ENCODE data around the gene TSR1. TPM values are rescaled to one million over a fixed set of nuclear protein-coding genes. Genes with fewer than 3 reads are reported as not detected.

Gene TSR1
- polyA plus RNA-seq, 3 donors: 8.1 to 10.8 (median 9.3) TPM

DNA sequence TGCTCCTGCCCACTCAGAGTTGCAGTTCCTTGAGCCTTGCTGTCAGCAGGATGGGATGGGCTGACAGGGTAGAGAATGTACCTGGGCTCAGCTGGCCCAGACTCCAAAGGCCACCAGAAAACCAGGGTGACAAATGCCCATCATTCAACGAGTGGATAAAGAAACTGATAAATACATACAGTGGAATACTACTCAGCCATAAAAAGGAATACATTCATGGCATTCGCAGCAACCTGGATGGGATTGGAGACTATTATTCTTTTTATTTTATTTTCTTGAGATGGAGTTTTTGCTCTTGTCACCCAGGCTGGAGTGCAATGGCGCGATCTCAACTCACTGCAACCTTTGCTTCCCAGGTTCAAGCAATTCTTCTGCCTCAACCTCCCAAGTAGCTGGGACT is 21.0 kb upstream of the TSR1 start:
- H3K27me3 Mint-ChIP-seq (ENCODE audit: low read depth in 3 of 3): peaks cover 0 to 4% (median 1%) of the 10 kb centered on the region in 3 donors
- 100% methylated on average over 2 of the region's 4 CpGs for WGBS (ENCODE audit: insufficient coverage)
- Histone ChIP-seq H3K4me3 (replicated peaks in 1 of 3; ENCODE audit: low read depth in 2 of 3, low read length in 3 of 3) (no peak overlapping the region), H3K79me2 (ENCODE audit: insufficient read depth, low read length) (no peaks in the 10 kb centered on the region), H3K27me3 (ENCODE audit: control insufficient read depth in 2 of 2, insufficient read depth in 2 of 2, low read length in 2 of 2) (no peaks in the 10 kb centered on the region), H2AFZ (ENCODE audit: insufficient read depth, low read depth, low read length, poor library complexity, severe bottlenecking) (no peak overlapping the region), H3K27ac (ENCODE audit: low read depth in 1 of 2, low read length in 2 of 2) (no peak overlapping the region), H4K20me1 (ENCODE audit: insufficient read depth, low read length) (no peaks in the 10 kb centered on the region), H3K9me3 (replicated peaks in 1 of 2; ENCODE audit: control insufficient read depth in 1 of 2, insufficient read depth in 1 of 2, low read length in 2 of 2) (no peaks in the 10 kb centered on the region), H3K4me1 (ENCODE audit: control insufficient read depth in 1 of 2, insufficient read depth in 2 of 2, low read length in 2 of 2) (no peaks in the 10 kb centered on the region), H3K4me2 (replicated peaks; ENCODE audit: extremely low read depth, low read length, poor library complexity, severe bottlenecking) (no peak overlapping the region), H3K9ac (ENCODE audit: insufficient read depth, low read length, poor library complexity, severe bottlenecking) (no peak overlapping the region), H3K36me3 (replicated peaks in 1 of 2; ENCODE audit: control insufficient read depth in 1 of 2, insufficient read depth in 2 of 2, low read length in 2 of 2) (no peaks in the 10 kb centered on the region)
- no peak overlapping the region for H3K4me3 Mint-ChIP-seq
- H3K27ac Mint-ChIP-seq: no peak overlapping the region
- no peak for DNase-seq
- intact Hi-C loops (cut with micrococcal nuclease): no loop called here
- H3K36me3 Mint-ChIP-seq: peaks cover 3 to 13% of the 10 kb centered on the region in 2 donors
- peaks cover 0 to 3% (median 0%) of the 10 kb centered on the region in 7 donors for H3K9me3 Mint-ChIP-seq
- TF ChIP-seq, protein P1, sequence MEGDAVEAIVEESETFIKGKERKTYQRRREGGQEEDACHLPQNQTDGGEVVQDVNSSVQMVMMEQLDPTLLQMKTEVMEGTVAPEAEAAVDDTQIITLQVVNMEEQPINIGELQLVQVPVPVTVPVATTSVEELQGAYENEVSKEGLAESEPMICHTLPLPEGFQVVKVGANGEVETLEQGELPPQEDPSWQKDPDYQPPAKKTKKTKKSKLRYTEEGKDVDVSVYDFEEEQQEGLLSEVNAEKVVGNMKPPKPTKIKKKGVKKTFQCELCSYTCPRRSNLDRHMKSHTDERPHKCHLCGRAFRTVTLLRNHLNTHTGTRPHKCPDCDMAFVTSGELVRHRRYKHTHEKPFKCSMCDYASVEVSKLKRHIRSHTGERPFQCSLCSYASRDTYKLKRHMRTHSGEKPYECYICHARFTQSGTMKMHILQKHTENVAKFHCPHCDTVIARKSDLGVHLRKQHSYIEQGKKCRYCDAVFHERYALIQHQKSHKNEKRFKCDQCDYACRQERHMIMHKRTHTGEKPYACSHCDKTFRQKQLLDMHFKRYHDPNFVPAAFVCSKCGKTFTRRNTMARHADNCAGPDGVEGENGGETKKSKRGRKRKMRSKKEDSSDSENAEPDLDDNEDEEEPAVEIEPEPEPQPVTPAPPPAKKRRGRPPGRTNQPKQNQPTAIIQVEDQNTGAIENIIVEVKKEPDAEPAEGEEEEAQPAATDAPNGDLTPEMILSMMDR (IDR thresholded peaks at IDR 0.05): no peak
- H3K4me1 Mint-ChIP-seq: no peaks in the 10 kb centered on the region

DNA sequence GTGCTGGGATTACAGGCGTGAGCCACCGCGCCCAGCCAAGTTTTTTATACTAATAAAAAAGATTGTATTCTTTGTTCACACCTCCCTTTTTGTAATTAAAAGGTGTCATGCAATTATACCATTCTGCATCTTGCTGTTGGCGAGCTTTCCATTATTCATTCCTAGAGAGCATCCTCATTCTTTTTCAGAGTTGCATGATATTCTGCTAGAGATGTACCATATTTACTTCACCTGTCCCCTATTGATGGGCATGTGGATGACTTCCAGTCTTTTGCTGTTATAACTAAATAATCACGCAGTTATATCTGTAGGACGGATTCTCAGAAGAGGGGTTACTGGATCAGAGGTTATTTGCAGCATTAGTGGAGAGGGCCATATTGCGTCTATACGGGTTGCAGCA is 18.1 kb upstream of the TSR1 start:
- no peak overlapping the region for H3K27ac Mint-ChIP-seq
- peaks cover 0 to 3% (median 1%) of the 10 kb centered on the region in 3 donors for H3K27me3 Mint-ChIP-seq (ENCODE audit: low read depth in 3 of 3)
- no peaks in the 10 kb centered on the region for H3K9me3 ChIP-seq (replicated peaks in 1 of 2; ENCODE audit: control insufficient read depth in 1 of 2, insufficient read depth in 1 of 2, low read length in 2 of 2)
- H3K9ac ChIP-seq (ENCODE audit: insufficient read depth, low read length, poor library complexity, severe bottlenecking): no peak overlapping the region
- H3K9me3 Mint-ChIP-seq: no peaks in the 10 kb centered on the region
- H3K27me3 ChIP-seq (ENCODE audit: control insufficient read depth in 2 of 2, insufficient read depth in 2 of 2, low read length in 2 of 2): no peaks in the 10 kb centered on the region
- no peak for DNase-seq
- no peaks in the 10 kb centered on the region for H4K20me1 ChIP-seq (ENCODE audit: insufficient read depth, low read length)
- no peak overlapping the region for H2AFZ ChIP-seq (ENCODE audit: insufficient read depth, low read depth, low read length, poor library complexity, severe bottlenecking)
- H3K79me2 ChIP-seq (ENCODE audit: insufficient read depth, low read length): no peaks in the 10 kb centered on the region
- H3K4me1 ChIP-seq (ENCODE audit: control insufficient read depth in 1 of 2, insufficient read depth in 2 of 2, low read length in 2 of 2): no peaks in the 10 kb centered on the region
- H3K4me2 ChIP-seq (replicated peaks; ENCODE audit: extremely low read depth, low read length, poor library complexity, severe bottlenecking): no peak overlapping the region
- WGBS (ENCODE audit: insufficient coverage): no CpG with 5 or more reads among the region's 8 CpGs
- H3K4me3 Mint-ChIP-seq: no peak overlapping the region
- intact Hi-C loops (cut with micrococcal nuclease): loop anchor here in 1 of 2 donors (5.0 kb wide), 1 partner anchor 302 kb away; no protein-coding TSS in a partner anchor
- H3K27ac ChIP-seq (ENCODE audit: low read depth in 1 of 2, low read length in 2 of 2): no peak overlapping the region
- H3K4me3 ChIP-seq (replicated peaks in 1 of 3; ENCODE audit: low read depth in 2 of 3, low read length in 3 of 3): no peak overlapping the region
- H3K4me1 Mint-ChIP-seq: no peaks in the 10 kb centered on the region
- H3K36me3 ChIP-seq (replicated peaks in 1 of 2; ENCODE audit: control insufficient read depth in 1 of 2, insufficient read depth in 2 of 2, low read length in 2 of 2): no peaks in the 10 kb centered on the region
- TF ChIP-seq, protein P1 (IDR thresholded peaks at IDR 0.05): no peak
- peaks cover 0 to 8% of the 10 kb centered on the region in 2 donors for H3K36me3 Mint-ChIP-seq

Measured in CD14-positive monocyte (primary cell).